ENCODE measurements around the gene LIMS1.
"Not testable (repeated sequence)": the region's sequence is repeated elsewhere in the genome, so short reads cannot be mapped to it uniquely, and the experiment has no call there.

DNA sequence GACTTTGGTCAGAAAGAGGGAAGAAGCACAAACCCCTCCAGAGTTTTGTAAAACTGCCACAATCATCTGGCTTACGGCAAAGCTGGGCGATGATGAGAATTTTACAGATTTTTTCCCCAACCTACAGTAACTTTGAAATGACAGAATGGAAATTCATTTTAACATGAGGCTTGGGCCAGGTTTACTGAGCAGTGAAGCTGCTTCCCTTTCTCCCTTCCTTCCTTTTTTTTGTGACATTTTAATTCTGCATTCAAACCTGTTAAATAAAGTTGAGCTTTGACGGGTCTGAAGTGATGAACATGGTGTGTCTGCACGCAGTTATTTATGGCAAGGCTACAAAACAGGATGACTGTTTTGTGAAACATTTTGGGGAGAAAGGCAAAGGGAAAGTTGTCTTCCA lies 123.2 kb downstream of the LIMS1 start:
- TF ChIP-seq, protein P1, sequence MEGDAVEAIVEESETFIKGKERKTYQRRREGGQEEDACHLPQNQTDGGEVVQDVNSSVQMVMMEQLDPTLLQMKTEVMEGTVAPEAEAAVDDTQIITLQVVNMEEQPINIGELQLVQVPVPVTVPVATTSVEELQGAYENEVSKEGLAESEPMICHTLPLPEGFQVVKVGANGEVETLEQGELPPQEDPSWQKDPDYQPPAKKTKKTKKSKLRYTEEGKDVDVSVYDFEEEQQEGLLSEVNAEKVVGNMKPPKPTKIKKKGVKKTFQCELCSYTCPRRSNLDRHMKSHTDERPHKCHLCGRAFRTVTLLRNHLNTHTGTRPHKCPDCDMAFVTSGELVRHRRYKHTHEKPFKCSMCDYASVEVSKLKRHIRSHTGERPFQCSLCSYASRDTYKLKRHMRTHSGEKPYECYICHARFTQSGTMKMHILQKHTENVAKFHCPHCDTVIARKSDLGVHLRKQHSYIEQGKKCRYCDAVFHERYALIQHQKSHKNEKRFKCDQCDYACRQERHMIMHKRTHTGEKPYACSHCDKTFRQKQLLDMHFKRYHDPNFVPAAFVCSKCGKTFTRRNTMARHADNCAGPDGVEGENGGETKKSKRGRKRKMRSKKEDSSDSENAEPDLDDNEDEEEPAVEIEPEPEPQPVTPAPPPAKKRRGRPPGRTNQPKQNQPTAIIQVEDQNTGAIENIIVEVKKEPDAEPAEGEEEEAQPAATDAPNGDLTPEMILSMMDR (conservative IDR thresholded peaks at IDR 0.05 in 1 of 2, IDR thresholded peaks at IDR 0.05 in 1 of 2; ENCODE audit: extremely low read depth in 1 of 2, insufficient read depth in 1 of 2, low read depth in 1 of 2, low read length in 2 of 2) = not testable (repeated sequence)
- not testable (repeated sequence) for TF ChIP-seq EZH2 (IDR thresholded peaks at IDR 0.05; ENCODE audit: borderline replicate concordance, low read length)

Data from mammary epithelial cell (primary cell).